ENCODE results near the gene MYDGF.

Gene MYDGF

GRCh38 chr19:4633140-4633967 is 36.8 kb downstream of the MYDGF start (continued):
- TF ChIP-seq TSHZ1 (tag by site-specific recombination; IDR thresholded peaks at IDR 0.05; ENCODE audit: borderline replicate concordance) = peak; percentile 12; the same call in 1 of the 2 replicates
- TF ChIP-seq REPIN1 (tag by site-specific recombination; IDR thresholded peaks at IDR 0.05; ENCODE audit: low read depth) = no peak
- TF ChIP-seq PRDM2 (tag by site-specific recombination; IDR thresholded peaks at IDR 0.05; ENCODE audit: borderline replicate concordance) = 0 out of 2 replicates have a peak, but pooled peaks have one; percentile 37
- TF ChIP-seq ZNF354C (tag by site-specific recombination; IDR thresholded peaks at IDR 0.05; ENCODE audit: borderline replicate concordance, low read depth) = no peak
- no peak for TF ChIP-seq KLF7 (tag by site-specific recombination; IDR thresholded peaks at IDR 0.05; ENCODE audit: borderline replicate concordance)
- no peak for TF ChIP-seq ZBTB11 (tag by site-specific recombination; conservative IDR thresholded peaks at IDR 0.05; ENCODE audit: low read depth)
- TF ChIP-seq GLIS2 (tag by site-specific recombination; IDR thresholded peaks at IDR 0.05) = peak; percentile 79
- TF ChIP-seq ZNF184 (tag by site-specific recombination; IDR thresholded peaks at IDR 0.05) = no peak
- no peak for TF ChIP-seq SALL2 (tag by site-specific recombination; IDR thresholded peaks at IDR 0.05; ENCODE audit: borderline replicate concordance)
- TF ChIP-seq TRIM28 (IDR thresholded peaks at IDR 0.05; ENCODE audit: borderline replicate concordance, low read length) = no peak; the same call in 1 of the 2 replicates
- no peak for TF ChIP-seq ZNF37A (tag by site-specific recombination; IDR thresholded peaks at IDR 0.05)
- peak; percentile 100 for TF ChIP-seq GLIS1 (tag by site-specific recombination; IDR thresholded peaks at IDR 0.05)
- no peak for TF ChIP-seq ZNF571 (tag by site-specific recombination; IDR thresholded peaks at IDR 0.05)
- no peak for TF ChIP-seq ZNF488 (tag by site-specific recombination; IDR thresholded peaks at IDR 0.05)
- no peak for TF ChIP-seq ZNF138 (tag by site-specific recombination; IDR thresholded peaks at IDR 0.05; ENCODE audit: borderline replicate concordance)
- no peak for TF ChIP-seq ZNF391 (tag by site-specific recombination; IDR thresholded peaks at IDR 0.05; ENCODE audit: borderline replicate concordance, low read depth)
- TF ChIP-seq ZNF600 (tag by site-specific recombination; IDR thresholded peaks at IDR 0.05) = peak; percentile 68; the same call in 1 of the 2 replicates
- no peak for TF ChIP-seq ZNF624 (tag by site-specific recombination; IDR thresholded peaks at IDR 0.05)
- no peak for TF ChIP-seq ZNF776 (tag by site-specific recombination; IDR thresholded peaks at IDR 0.05; ENCODE audit: borderline replicate concordance)
- TF ChIP-seq ZIC2 (tag by site-specific recombination; IDR thresholded peaks at IDR 0.05) = peak; percentile 89
- TF ChIP-seq ZNF544 (tag by site-specific recombination; IDR thresholded peaks at IDR 0.05) = no peak
- no peak for TF ChIP-seq ZBTB20 (tag by site-specific recombination; IDR thresholded peaks at IDR 0.05)
- peak; percentile 84 for TF ChIP-seq KLF10 (tag by site-specific recombination; IDR thresholded peaks at IDR 0.05)
- no peak for TF ChIP-seq ZNF670 (tag by site-specific recombination; IDR thresholded peaks at IDR 0.05; ENCODE audit: low read depth)
- TF ChIP-seq FEZF1 (tag by site-specific recombination; IDR thresholded peaks at IDR 0.05) = peak; percentile 53
- peak; percentile 55 for TF ChIP-seq SP3 (tag by site-specific recombination; IDR thresholded peaks at IDR 0.05)
